Measurements from ENCODE around the gene NR4A1.

The NR4A1 gene

GRCh38 chr12:52059582-52060497, 8.6 kb downstream of the NR4A1 start:
- ATAC-seq, result no peak

- ATAC-seq, result no peak
Measured at GRCh38 chr12:52060498-52061177, 9.4 kb downstream of the NR4A1 start.

- ATAC-seq, result no peak
Measured at GRCh38 chr12:52061470-52062166, 10.4 kb downstream of the NR4A1 start.

- no peak for ATAC-seq
Measured at GRCh38 chr12:52062167-52063081, 11.2 kb downstream of the NR4A1 start.

- no peak for ATAC-seq
Measured at GRCh38 chr12:52063082-52063924, 12.1 kb downstream of the NR4A1 start.

- no peak for ATAC-seq
Measured at GRCh38 chr12:52063981-52064649, 12.9 kb downstream of the NR4A1 start.

GRCh38 chr12:52066346-52067080, 15.3 kb downstream of the NR4A1 start:
- peak; percentile 8 to 30 for ATAC-seq

- ATAC-seq, result no peak
Measured at GRCh38 chr12:52067081-52067374, 15.8 kb downstream of the NR4A1 start.

GRCh38 chr12:52069327-52070184, 18.3 kb downstream of the NR4A1 start, which contains the start of gene ATG101:
TSS of gene ATG101 (plus strand) at chr12:52069978. CDS start at chr12:52073651, 3,673 bp downstream.
- ATAC-seq, result peak; percentile 95 to 97

GRCh38 chr12:52070185-52070925, 19.1 kb downstream of the NR4A1 start:
- no peak for ATAC-seq

GRCh38 chr12:52073531-52074381, 22.5 kb downstream of the NR4A1 start:
- no peak for ATAC-seq

GRCh38 chr12:52074971-52075724, 23.9 kb downstream of the NR4A1 start:
- ATAC-seq, result no peak

- ATAC-seq, result no peak
Measured at GRCh38 chr12:52076811-52077210, 25.6 kb downstream of the NR4A1 start.

GRCh38 chr12:52078276-52078675, 27.0 kb downstream of the NR4A1 start:
- no peak for ATAC-seq

GRCh38 chr12:52079576-52080402, 28.5 kb downstream of the NR4A1 start, which contains the start of gene SMIM41:
TSS of gene SMIM41 (plus strand) at chr12:52079704. CDS start at chr12:52079780, 76 bp downstream.
- no peak for ATAC-seq

Data from activated CD4-positive, CD25-positive, alpha-beta regulatory T cell treated with anti-CD3 and anti-CD28 coated beads, Interleukin-2, amount 50 U/mL, for 24 hours (primary cell).